Airway epithelial cell (primary cell): ENCODE data around the gene CEP85L. TPM values are rescaled to one million over a fixed set of nuclear protein-coding genes. Genes with fewer than 3 reads are reported as not detected.

Experiments used
- total RNA-seq: library from RNA; depleted of rRNA; stranded (reverse); fragments of >200 nt; gene quantifications from 2 replicates; pipeline ENCODE4 v1.2.3, GENCODE V29; 2015

The CEP85L gene
- total RNA-seq: 3.5 and 3.9 TPM in 2 replicates

GRCh38 chr6:118651282-118652050 is at the start of gene CEP85L:
TSS of gene CEP85L (minus strand) at chr6:118651591. CDS start at chr6:118651269, 322 bp downstream.

DNA sequence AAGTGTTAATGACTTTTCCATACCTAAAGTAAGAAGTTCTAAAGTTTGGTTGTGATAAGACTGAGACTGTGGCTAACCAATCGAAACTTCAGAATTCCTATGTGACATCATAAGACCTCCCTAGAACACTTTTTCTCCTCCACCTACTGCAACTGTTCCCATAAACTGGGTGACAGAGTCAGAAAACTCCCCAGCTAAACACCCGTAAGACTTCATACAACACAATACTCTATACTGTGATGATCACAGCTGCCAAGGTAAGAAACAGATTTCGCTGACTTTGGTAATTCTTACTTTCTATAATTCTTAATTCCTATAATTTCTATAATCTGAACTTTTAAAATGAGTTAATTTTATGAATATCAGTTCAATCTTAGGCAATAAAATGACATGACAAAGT is 103.3 kb downstream of the CEP85L start, which contains the start of gene PLN:
Gene PLN (plus strand): TSS at position 161 of the 400 bp plus-strand sequence. CDS start 10,626 bp downstream, outside the sequence.

Other genes with a start within 250 kb of the CEP85L start
- not detected in 2 replicates for gene PLN, start 103.3 kb downstream of the CEP85L start, total RNA-seq
- gene ASF1A, start 242.6 kb upstream of the CEP85L start, total RNA-seq: 10.9 and 16.1 TPM in 2 replicates